HepG2 (cell line): ENCODE measurements around the gene CYP2W1. TPM values are rescaled to one million over a fixed set of nuclear protein-coding genes. Genes with fewer than 3 reads are reported as not detected.

ENCODE experiments used
- ARNTL ChIP-seq: sonication (generic); formaldehyde crosslinking; IDR thresholded peaks from 2 replicates; pipeline ENCODE4 v1.4.0; 2020; ENCODE audit warnings: mild to moderate bottlenecking, missing genetic modification reagents
- HNRNPL ChIP-seq: fragments of 200-400 bp; formaldehyde crosslinking; IDR thresholded peaks from 2 replicates; pipeline ENCODE4 v1.6.1; 2017; ENCODE audit warnings: mild to moderate bottlenecking, low read depth, low read length
- KLF16 ChIP-seq, 2 experiments: sonication (generic) in 1 of 2; formaldehyde crosslinking in 1 of 2; IDR thresholded peaks; 2 replicates each; pipeline versions ENCODE4 v1.6.1 to v1.8.0; 2016 to 2023; ENCODE audit warnings: missing genetic modification reagents in 2 of 2, missing compliant biosample characterization in 1 of 2
- MXD3 ChIP-seq: IDR thresholded peaks from 2 replicates; pipeline ENCODE4 v1.6.1; 2016; ENCODE audit warnings: mild to moderate bottlenecking, missing biosample characterization, missing genetic modification reagents
- NFE2L2 ChIP-seq: fragments of 150-350 bp; IDR thresholded peaks from 2 replicates; pipeline ENCODE4 v1.6.1; 2014; ENCODE audit warnings: low read length
- NFIB ChIP-seq: sonication (generic); formaldehyde crosslinking; IDR thresholded peaks from 2 replicates; pipeline ENCODE4 v1.9.0; 2021; ENCODE audit warnings: missing genetic modification reagents, mild to moderate bottlenecking, borderline replicate concordance
- PHF8 ChIP-seq: sonication (generic); formaldehyde crosslinking; IDR thresholded peaks from 2 replicates; pipeline ENCODE4 v1.5.0; 2020; ENCODE audit warnings: missing genetic modification reagents
- RFX3 ChIP-seq: IDR thresholded peaks from 2 replicates; pipeline ENCODE4 v1.6.1; 2016; ENCODE audit warnings: missing biosample characterization, missing genetic modification reagents
- TCF7 ChIP-seq: sonication (generic); IDR thresholded peaks from 2 replicates; pipeline ENCODE4 v1.6.1; 2016; ENCODE audit warnings: antibody characterized with exemption, low read depth
- ZNF614 ChIP-seq: IDR thresholded peaks from 2 replicates; pipeline ENCODE4 v1.6.1; 2018; ENCODE audit warnings: missing biosample characterization, missing genetic modification reagents, inconsistent platforms, borderline replicate concordance
- ZNF746 ChIP-seq: sonication (generic); formaldehyde crosslinking; IDR thresholded peaks from 2 replicates; pipeline ENCODE4 v1.8.0; 2022; ENCODE audit warnings: mild to moderate bottlenecking, missing genetic modification reagents
- ZNF800 ChIP-seq: sonication (generic); formaldehyde crosslinking; IDR thresholded peaks from 2 replicates; pipeline ENCODE4 v1.4.0; 2020; ENCODE audit warnings: missing genetic modification reagents
- ZSCAN21 ChIP-seq: sonication (generic); formaldehyde crosslinking; IDR thresholded peaks from 2 replicates; pipeline ENCODE4 v1.8.0; 2022; ENCODE audit warnings: mild to moderate bottlenecking, missing genetic modification reagents, moderate library complexity, borderline replicate concordance
- polyA plus RNA-seq, 8 experiments: library from polyadenylated mRNA; depleted of rRNA in 3 of 8; stranded (reverse) in 7 of 8; unstranded in 1 of 8; fragments of >200 nt; fragmentation: Illumina TruSeq in 4 of 8; extraction: Trizol in 4 of 8; gene quantifications; 2 replicates each; pipeline versions ENCODE4 v1.2.1 to v1.2.3, GENCODE V29; 2011 to 2016; ENCODE audit warnings: low read depth in 4 of 8, missing spikeins in 1 of 8, mixed read lengths in 1 of 8; ENCODE audit not compliant: insufficient read depth in 1 of 8
- total RNA-seq, 5 experiments: library from RNA; depleted of rRNA; stranded (reverse); fragments of >200 nt; fragmentation: Illumina TruSeq; extraction: Trizol; gene quantifications; 2 replicates each; pipeline ENCODE4 v1.2.3, GENCODE V29; 2016; ENCODE audit warnings: low read depth in 1 of 5
- TF ChIP-seq, protein P1 (sequence below): sonication (generic); formaldehyde crosslinking; conservative IDR thresholded peaks from 2 replicates; pipeline ENCODE4 v1.4.0; 2020; ENCODE audit warnings: mild to moderate bottlenecking, missing genetic modification reagents, moderate library complexity
- TF ChIP-seq, protein P2 (sequence below): sonication (generic); formaldehyde crosslinking; IDR thresholded peaks from 2 replicates; pipeline ENCODE4 v1.4.0; 2020; ENCODE audit warnings: mild to moderate bottlenecking, missing genetic modification reagents

Gene CYP2W1
- total and polyA plus RNA-seq, 2 of the 13 experiments (the other 11 are each of a cell fraction or from before 2014, with no cell fraction given), result 19.5 to 31.7 TPM

DNA sequence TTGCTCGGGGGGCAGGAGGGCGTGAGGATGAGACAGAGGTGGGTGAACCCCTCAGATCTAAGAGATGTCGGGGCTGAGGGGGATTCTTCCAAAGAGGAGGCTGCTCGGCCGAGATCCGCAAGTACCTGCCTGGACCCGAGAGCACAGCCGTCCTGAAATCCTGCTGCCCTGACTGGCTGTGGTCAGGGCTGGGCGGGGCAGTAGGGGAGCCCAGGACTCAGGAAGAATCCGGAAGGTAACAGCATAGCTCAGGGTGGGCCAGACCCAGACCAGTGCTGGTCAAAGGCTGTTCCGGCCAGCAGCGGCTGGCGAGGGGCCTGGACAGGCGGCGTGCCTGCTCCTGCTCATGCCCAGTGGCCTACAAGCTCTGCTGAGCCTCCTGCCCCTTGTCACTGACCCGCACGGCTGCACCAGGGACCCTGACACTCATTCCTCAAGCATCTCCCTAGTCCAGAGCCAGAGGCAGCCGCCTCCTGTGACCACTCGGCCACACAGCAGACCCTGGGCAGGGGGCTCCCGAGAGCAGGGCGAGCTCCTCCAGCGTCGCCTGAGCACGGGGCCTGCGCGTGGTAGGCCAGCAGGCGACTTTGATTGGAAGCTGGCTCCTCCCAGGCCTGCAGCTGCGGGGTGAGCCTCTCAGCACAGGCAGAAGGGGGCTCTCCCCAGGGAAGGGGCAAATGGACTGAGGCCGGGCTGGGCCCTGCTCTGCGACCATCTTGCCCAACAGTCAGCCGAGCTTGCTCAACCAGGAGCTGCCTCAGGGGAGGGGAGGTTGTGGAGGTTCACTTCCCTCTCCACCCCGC lies 25.4 kb upstream of the CYP2W1 start (continued):
- TF ChIP-seq, protein P1, sequence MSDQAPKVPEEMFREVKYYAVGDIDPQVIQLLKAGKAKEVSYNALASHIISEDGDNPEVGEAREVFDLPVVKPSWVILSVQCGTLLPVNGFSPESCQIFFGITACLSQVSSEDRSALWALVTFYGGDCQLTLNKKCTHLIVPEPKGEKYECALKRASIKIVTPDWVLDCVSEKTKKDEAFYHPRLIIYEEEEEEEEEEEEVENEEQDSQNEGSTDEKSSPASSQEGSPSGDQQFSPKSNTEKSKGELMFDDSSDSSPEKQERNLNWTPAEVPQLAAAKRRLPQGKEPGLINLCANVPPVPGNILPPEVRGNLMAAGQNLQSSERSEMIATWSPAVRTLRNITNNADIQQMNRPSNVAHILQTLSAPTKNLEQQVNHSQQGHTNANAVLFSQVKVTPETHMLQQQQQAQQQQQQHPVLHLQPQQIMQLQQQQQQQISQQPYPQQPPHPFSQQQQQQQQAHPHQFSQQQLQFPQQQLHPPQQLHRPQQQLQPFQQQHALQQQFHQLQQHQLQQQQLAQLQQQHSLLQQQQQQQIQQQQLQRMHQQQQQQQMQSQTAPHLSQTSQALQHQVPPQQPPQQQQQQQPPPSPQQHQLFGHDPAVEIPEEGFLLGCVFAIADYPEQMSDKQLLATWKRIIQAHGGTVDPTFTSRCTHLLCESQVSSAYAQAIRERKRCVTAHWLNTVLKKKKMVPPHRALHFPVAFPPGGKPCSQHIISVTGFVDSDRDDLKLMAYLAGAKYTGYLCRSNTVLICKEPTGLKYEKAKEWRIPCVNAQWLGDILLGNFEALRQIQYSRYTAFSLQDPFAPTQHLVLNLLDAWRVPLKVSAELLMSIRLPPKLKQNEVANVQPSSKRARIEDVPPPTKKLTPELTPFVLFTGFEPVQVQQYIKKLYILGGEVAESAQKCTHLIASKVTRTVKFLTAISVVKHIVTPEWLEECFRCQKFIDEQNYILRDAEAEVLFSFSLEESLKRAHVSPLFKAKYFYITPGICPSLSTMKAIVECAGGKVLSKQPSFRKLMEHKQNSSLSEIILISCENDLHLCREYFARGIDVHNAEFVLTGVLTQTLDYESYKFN (CRISPR knock-in tag), result peak; percentile 80
- peak; percentile 55; the same call in 1 of the 2 replicates for TF ChIP-seq ZNF746 (CRISPR knock-in tag)
- peak; percentile 93 for TF ChIP-seq ARNTL (CRISPR knock-in tag)
- TF ChIP-seq, protein P2, sequence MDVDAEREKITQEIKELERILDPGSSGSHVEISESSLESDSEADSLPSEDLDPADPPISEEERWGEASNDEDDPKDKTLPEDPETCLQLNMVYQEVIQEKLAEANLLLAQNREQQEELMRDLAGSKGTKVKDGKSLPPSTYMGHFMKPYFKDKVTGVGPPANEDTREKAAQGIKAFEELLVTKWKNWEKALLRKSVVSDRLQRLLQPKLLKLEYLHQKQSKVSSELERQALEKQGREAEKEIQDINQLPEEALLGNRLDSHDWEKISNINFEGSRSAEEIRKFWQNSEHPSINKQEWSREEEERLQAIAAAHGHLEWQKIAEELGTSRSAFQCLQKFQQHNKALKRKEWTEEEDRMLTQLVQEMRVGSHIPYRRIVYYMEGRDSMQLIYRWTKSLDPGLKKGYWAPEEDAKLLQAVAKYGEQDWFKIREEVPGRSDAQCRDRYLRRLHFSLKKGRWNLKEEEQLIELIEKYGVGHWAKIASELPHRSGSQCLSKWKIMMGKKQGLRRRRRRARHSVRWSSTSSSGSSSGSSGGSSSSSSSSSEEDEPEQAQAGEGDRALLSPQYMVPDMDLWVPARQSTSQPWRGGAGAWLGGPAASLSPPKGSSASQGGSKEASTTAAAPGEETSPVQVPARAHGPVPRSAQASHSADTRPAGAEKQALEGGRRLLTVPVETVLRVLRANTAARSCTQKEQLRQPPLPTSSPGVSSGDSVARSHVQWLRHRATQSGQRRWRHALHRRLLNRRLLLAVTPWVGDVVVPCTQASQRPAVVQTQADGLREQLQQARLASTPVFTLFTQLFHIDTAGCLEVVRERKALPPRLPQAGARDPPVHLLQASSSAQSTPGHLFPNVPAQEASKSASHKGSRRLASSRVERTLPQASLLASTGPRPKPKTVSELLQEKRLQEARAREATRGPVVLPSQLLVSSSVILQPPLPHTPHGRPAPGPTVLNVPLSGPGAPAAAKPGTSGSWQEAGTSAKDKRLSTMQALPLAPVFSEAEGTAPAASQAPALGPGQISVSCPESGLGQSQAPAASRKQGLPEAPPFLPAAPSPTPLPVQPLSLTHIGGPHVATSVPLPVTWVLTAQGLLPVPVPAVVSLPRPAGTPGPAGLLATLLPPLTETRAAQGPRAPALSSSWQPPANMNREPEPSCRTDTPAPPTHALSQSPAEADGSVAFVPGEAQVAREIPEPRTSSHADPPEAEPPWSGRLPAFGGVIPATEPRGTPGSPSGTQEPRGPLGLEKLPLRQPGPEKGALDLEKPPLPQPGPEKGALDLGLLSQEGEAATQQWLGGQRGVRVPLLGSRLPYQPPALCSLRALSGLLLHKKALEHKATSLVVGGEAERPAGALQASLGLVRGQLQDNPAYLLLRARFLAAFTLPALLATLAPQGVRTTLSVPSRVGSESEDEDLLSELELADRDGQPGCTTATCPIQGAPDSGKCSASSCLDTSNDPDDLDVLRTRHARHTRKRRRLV (CRISPR knock-in tag), result no peak; the same call in 1 of the 2 replicates
- TF ChIP-seq NFE2L2, result no peak
- peak; percentile 89; the same call in 1 of the 2 replicates for TF ChIP-seq ZNF800
- peak; percentile 66 for TF ChIP-seq ZNF614 (CRISPR knock-in tag)
- no peak for TF ChIP-seq RFX3 (CRISPR knock-in tag)
- TF ChIP-seq HNRNPL, result peak; percentile 77; the same call in 1 of the 2 replicates
- no peak for TF ChIP-seq NFIB (CRISPR knock-in tag)
- TF ChIP-seq KLF16 (CRISPR knock-in tag; IDR thresholded peaks at IDR 0.05), result peak in 1 of 2 experiments; percentile 85; a peak in 1 of 4 replicates
- peak; percentile 74 for TF ChIP-seq PHF8 (CRISPR knock-in tag)
- TF ChIP-seq TCF7, result no peak
- peak; percentile 88; the same call in 1 of the 2 replicates for TF ChIP-seq MXD3
- TF ChIP-seq ZSCAN21, result peak; percentile 94
